CD4-positive, alpha-beta memory T cell (primary cell): ENCODE data around the gene MLLT11. TPM values are rescaled to one million over a fixed set of nuclear protein-coding genes. Genes with fewer than 3 reads are reported as not detected.

Experiments
- CTCF ChIA-PET: fragments of 350-600 bp; sonication (Branson Sonifier 250); formaldehyde crosslinking; loops from one replicate; lab custom pipeline; 2021; ENCODE audit warnings: inconsistent platforms; ENCODE audit not compliant: partially characterized antibody; lab: Charles Lee
- POLR2A ChIA-PET: fragments of 350-600 bp; sonication (Branson Sonifier 250); formaldehyde crosslinking; loops from one replicate; lab custom pipeline; 2021; ENCODE audit not compliant: partially characterized antibody; lab: Charles Lee
- DNase-seq, 5 donors: peaks; one replicate each; pipeline versions ENCODE4 v3.0.0 to v3.0.0-alpha.2; 2020 to 2022; ENCODE audit warnings: mixed read lengths in 1 of 5
- H3K27ac ChIP-seq: one replicate; pipeline ENCODE4 v1.7.0; 2013; ENCODE audit warnings: low read depth, low read length
- H3K27me3 ChIP-seq: 2 replicates; pipeline ENCODE4 v1.7.0; 2013; ENCODE audit warnings: mild to moderate bottlenecking, low read length, moderate library complexity; ENCODE audit not compliant: insufficient read depth
- H3K36me3 ChIP-seq: 2 replicates; pipeline ENCODE4 v1.7.0; 2013; ENCODE audit warnings: mild to moderate bottlenecking, low read length, moderate library complexity; ENCODE audit not compliant: insufficient read depth
- H3K4me1 ChIP-seq: 2 replicates; pipeline ENCODE4 v1.7.0; 2013; ENCODE audit warnings: mild to moderate bottlenecking, low read length, moderate library complexity; ENCODE audit not compliant: insufficient read depth
- H3K4me3 ChIP-seq, 2 donors: one replicate each; pipeline ENCODE4 v1.7.0; 2013; ENCODE audit warnings: low read length in 2 of 2, mild to moderate bottlenecking in 1 of 2
- H3K9me3 ChIP-seq, 2 donors: one replicate each; pipeline ENCODE4 v1.7.0; 2013; ENCODE audit warnings: low read length in 2 of 2, control low read depth in 1 of 2; ENCODE audit not compliant: control insufficient read depth in 1 of 2
- H3K27ac Mint-ChIP-seq, 7 donors: one replicate each; pipeline ENCODE4 v1.8.0; 2020 to 2021; ENCODE audit warnings: mixed read lengths in 7 of 7, mild to moderate bottlenecking in 6 of 7, inconsistent platforms in 3 of 7, moderate library complexity in 3 of 7
- H3K27me3 Mint-ChIP-seq, 2 donors: one replicate each; pipeline ENCODE4 v1.8.0; 2020 to 2021; ENCODE audit warnings: mixed read lengths in 2 of 2
- H3K36me3 Mint-ChIP-seq, 2 donors: one replicate each; pipeline ENCODE4 v1.8.0; 2020 to 2021; ENCODE audit warnings: mixed read lengths in 2 of 2, inconsistent platforms in 1 of 2, mild to moderate bottlenecking in 1 of 2
- H3K4me1 Mint-ChIP-seq, 4 donors: one replicate each; pipeline ENCODE4 v1.8.0; 2020 to 2021; ENCODE audit warnings: mixed read lengths in 4 of 4, mild to moderate bottlenecking in 1 of 4
- H3K4me3 Mint-ChIP-seq, 8 donors: one replicate each; pipeline ENCODE4 v1.8.0; 2020 to 2021; ENCODE audit warnings: mixed read lengths in 8 of 8, mild to moderate bottlenecking in 7 of 8, moderate library complexity in 6 of 8, inconsistent platforms in 3 of 8
- H3K9me3 Mint-ChIP-seq, 8 donors: one replicate each; pipeline ENCODE4 v1.8.0; 2020 to 2021; ENCODE audit warnings: mixed read lengths in 8 of 8, mild to moderate bottlenecking in 5 of 8, inconsistent platforms in 3 of 8, moderate library complexity in 1 of 8
- intact Hi-C: fragments of 100-400 bp; cut with micrococcal nuclease; formaldehyde crosslinking; loops from one replicate; pipeline ENCODE4 v1.15.1; 2023
- polyA plus RNA-seq, 2 donors: library from polyadenylated mRNA; unstranded; fragments of 300-500 nt; fragmentation: Illumina TruSeq; gene quantifications; one replicate each; pipeline ENCODE4 v1.2.3, GENCODE V29; 2021
- total RNA-seq, 2 experiments: library from RNA; stranded (reverse); gene quantifications; one replicate each; pipeline ENCODE4 v1.2.3, GENCODE V29; 2021

Gene MLLT11
- total and polyA plus RNA-seq, 4 experiments from 2014 or later, result 3.6 to 4.9 (median 4.2) TPM

- peaks cover 7% of the 10 kb centered on the region for H3K4me1 ChIP-seq
- ChIA-PET CTCF (interaction anchor here (1.7 to 5.5 kb wide), 7 partner anchors 14 to 131 kb away, joined by 7 to 90 read pairs (median 44); partner anchors contain the start of genes C1orf56, CDC42SE1, GABPB2 and MLLT11), POLR2A (interaction anchor here (0.7 to 14.5 kb wide), 4 partner anchors 27 to 73 kb away, joined by 3 to 218 read pairs (median 12); partner anchors contain the start of genes C1orf56, CDC42SE1, GABPB2 and MLLT11)
- H3K9me3 ChIP-seq, result no peaks in the 10 kb centered on the region
- H3K27me3 ChIP-seq, result no peaks in the 10 kb centered on the region
- Mint-ChIP-seq H3K9me3 (no peaks in the 10 kb centered on the region), H3K4me1 (peaks cover 5 to 11% (median 6%) of the 10 kb centered on the region in 4 donors), H3K4me3 (no peak overlapping the region), H3K27me3 (no peaks in the 10 kb centered on the region), H3K27ac (no peak overlapping the region), H3K36me3 (peaks cover 42 to 55% of the 10 kb centered on the region in 2 donors)
- no peak overlapping the region for H3K4me3 ChIP-seq
- H3K27ac ChIP-seq, result no peak overlapping the region
- DNase-seq, result no peak
- H3K36me3 ChIP-seq, result peaks cover 24% of the 10 kb centered on the region
- intact Hi-C loops, result no loop called here
Measured at GRCh38 chr1:151026460-151026859, 33.7 kb upstream of the MLLT11 start.

GRCh38 chr1:151032164-151032563 is 28.0 kb upstream of the MLLT11 start:
- Mint-ChIP-seq H3K36me3 (peaks cover 44 to 56% of the 10 kb centered on the region in 2 donors), H3K4me1 (peaks cover 0 to 6% (median 6%) of the 10 kb centered on the region in 4 donors), H3K9me3 (no peaks in the 10 kb centered on the region), H3K27me3 (no peaks in the 10 kb centered on the region), H3K4me3 (no peak overlapping the region), H3K27ac (no peak overlapping the region)
- no peaks in the 10 kb centered on the region for H3K27me3 ChIP-seq
- H3K4me1 ChIP-seq, result no peaks in the 10 kb centered on the region
- H3K4me3 ChIP-seq, result no peak overlapping the region
- no peaks in the 10 kb centered on the region for H3K9me3 ChIP-seq
- intact Hi-C loops, result no loop called here
- DNase-seq, result no peak
- no peak overlapping the region for H3K27ac ChIP-seq
- ChIA-PET CTCF (interaction anchor here (0.7 to 1.7 kb wide), 3 partner anchors 8 to 124 kb away, joined by 3 to 8 read pairs (median 6); partner anchors contain the start of gene TNFAIP8L2), POLR2A (interaction anchor here (0.6 to 14.5 kb wide), 2 partner anchors 21 to 99 kb away, joined by 3 to 218 read pairs; partner anchors contain the start of genes C1orf56, CDC42SE1 and MLLT11)
- peaks cover 34% of the 10 kb centered on the region for H3K36me3 ChIP-seq

DNA sequence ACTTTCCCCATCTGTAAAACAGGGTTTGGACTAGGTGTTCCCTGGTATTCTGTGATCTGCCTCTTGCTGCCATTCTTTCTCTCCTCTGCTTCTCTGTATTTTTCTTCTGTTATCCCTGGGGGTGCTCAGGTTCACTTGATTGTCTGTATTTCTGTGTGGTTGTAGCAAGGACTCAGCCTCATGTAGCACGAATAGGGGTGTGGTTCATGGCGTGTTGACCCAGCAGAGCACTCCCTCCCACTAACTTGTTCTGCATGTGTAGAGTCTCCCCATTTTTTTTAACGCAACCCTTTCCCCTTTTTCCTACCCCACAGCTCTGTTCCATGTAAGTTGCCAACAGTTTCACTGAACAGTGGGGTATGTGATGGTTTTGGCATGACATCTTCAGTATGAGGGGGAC is 25.0 kb upstream of the MLLT11 start:
- Histone ChIP-seq H3K4me1 (no peaks in the 10 kb centered on the region), H3K27me3 (no peaks in the 10 kb centered on the region), H3K36me3 (peaks cover 25% of the 10 kb centered on the region), H3K4me3 (no peak overlapping the region), H3K9me3 (no peaks in the 10 kb centered on the region), H3K27ac (no peak overlapping the region)
- ChIA-PET POLR2A (interaction anchor here (14.5 kb wide), 1 partner anchor 18 kb away, joined by 218 read pairs; the partner anchor contains the start of genes C1orf56, CDC42SE1 and MLLT11), CTCF (interaction anchor here (1.5 kb wide), 1 partner anchor 36 kb away, joined by 4 read pairs; no protein-coding TSS in a partner anchor)
- H3K9me3 Mint-ChIP-seq, result no peaks in the 10 kb centered on the region
- peaks cover 29 to 37% of the 10 kb centered on the region in 2 donors for H3K36me3 Mint-ChIP-seq
- no peaks in the 10 kb centered on the region for H3K27me3 Mint-ChIP-seq
- DNase-seq, result no peak
- intact Hi-C loops, result no loop called here
- peak overlapping the region in 5 of 7 donors; percentile 19 to 86 (median 66) for H3K27ac Mint-ChIP-seq
- no peak overlapping the region for H3K4me3 Mint-ChIP-seq
- H3K4me1 Mint-ChIP-seq, result peaks cover 0 to 8% (median 6%) of the 10 kb centered on the region in 4 donors

GRCh38 chr1:151036356-151036755 is 23.8 kb upstream of the MLLT11 start, which contains the start of gene BNIPL:
BNIPL (plus strand) TSS chr1:151036586; CDS start chr1:151036726, 140 bp downstream.
- no peak within 1 kb of the TSS for H3K27ac ChIP-seq
- Mint-ChIP-seq H3K4me1 (peaks cover 0 to 8% (median 6%) of the 10 kb centered on the region in 4 donors), H3K27ac (peak within 1 kb of the TSS in 6 of 7 donors; percentile 32 to 86 (median 72)), H3K4me3 (no peak within 1 kb of the TSS), H3K36me3 (peaks cover 24 to 27% of the 10 kb centered on the region in 2 donors), H3K9me3 (no peaks in the 10 kb centered on the region), H3K27me3 (no peaks in the 10 kb centered on the region)
- no peak for DNase-seq
- intact Hi-C loops, result no loop called here
- POLR2A ChIA-PET, result interaction anchor here (1.0 to 2.3 kb wide), 5 partner anchors 9 to 22 kb away, joined by 3 to 7 read pairs (median 6); partner anchors contain the start of genes C1orf56 and CDC42SE1
- H3K4me1 ChIP-seq, result no peaks in the 10 kb centered on the region
- H3K27me3 ChIP-seq, result no peaks in the 10 kb centered on the region
- H3K36me3 ChIP-seq, result peaks cover 18% of the 10 kb centered on the region
- no peaks in the 10 kb centered on the region for H3K9me3 ChIP-seq
- H3K4me3 ChIP-seq, result no peak within 1 kb of the TSS
- CTCF ChIA-PET, result interaction anchor here (0.7 kb wide), 1 partner anchor 10 kb away, joined by 3 read pairs; no protein-coding TSS in a partner anchor

DNA sequence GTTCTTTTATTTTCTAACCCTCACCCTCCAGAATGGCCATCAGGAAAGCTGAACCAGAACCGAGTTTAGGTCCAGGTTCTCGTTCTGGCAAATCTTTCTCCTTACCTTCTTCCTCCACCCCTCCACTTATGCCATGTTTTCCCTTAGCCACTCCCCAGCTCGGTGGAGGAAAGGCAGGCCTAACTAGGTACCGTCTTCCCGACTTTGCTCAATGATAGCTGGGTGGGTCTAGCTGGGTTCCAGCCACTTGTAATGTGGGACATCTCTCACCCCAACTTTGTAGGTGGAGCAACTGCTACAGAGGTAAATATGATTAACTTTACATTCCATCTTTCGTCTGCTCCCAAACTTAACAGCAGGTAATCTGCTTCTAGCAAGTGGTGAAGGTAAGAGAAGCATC is 23.2 kb upstream of the MLLT11 start:
- Histone ChIP-seq H3K36me3 (peaks cover 14% of the 10 kb centered on the region), H3K4me3 (no peak overlapping the region), H3K9me3 (no peaks in the 10 kb centered on the region), H3K27ac (no peak overlapping the region), H3K4me1 (no peaks in the 10 kb centered on the region), H3K27me3 (no peaks in the 10 kb centered on the region)
- POLR2A ChIA-PET, result interaction anchor here (1.0 to 2.3 kb wide), 5 partner anchors 9 to 22 kb away, joined by 3 to 7 read pairs (median 6); partner anchors contain the start of genes C1orf56 and CDC42SE1
- Mint-ChIP-seq H3K4me3 (no peak overlapping the region), H3K36me3 (peaks cover 22 to 24% of the 10 kb centered on the region in 2 donors), H3K9me3 (no peaks in the 10 kb centered on the region), H3K4me1 (peaks cover 0 to 8% (median 6%) of the 10 kb centered on the region in 4 donors), H3K27me3 (no peaks in the 10 kb centered on the region), H3K27ac (peak overlapping the region in 3 of 7 donors; percentile 19 to 72 (median 34))
- CTCF ChIA-PET, result interaction anchor here (0.7 kb wide), 1 partner anchor 10 kb away, joined by 3 read pairs; no protein-coding TSS in a partner anchor
- intact Hi-C loops, result no loop called here
- DNase-seq, result no peak

DNA sequence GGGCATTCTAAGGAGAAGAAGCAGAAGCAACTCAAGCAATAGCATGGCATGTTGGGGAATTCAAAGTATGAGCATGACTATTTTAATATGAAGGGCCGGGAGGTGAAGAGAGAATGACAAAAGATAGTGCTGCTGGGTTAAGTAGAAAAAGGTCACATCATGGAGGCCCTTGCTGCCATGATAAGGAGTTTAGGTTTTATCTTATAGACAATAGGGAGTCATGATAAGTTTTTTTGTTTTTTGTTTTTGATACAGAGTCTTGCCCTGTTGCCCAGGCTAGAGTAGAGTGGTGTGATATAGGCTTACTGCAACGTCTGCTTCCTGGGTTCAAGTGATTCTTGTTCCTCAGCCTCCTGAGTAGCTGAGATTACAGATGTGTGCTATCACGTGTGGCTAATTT is 20.7 kb upstream of the MLLT11 start:
- peaks cover 15% of the 10 kb centered on the region in 2 donors for H3K36me3 Mint-ChIP-seq
- peak overlapping the region in 1 of 7 donors; percentile 36 for H3K27ac Mint-ChIP-seq
- Histone ChIP-seq H3K4me3 (no peak overlapping the region), H3K4me1 (peaks cover 12% of the 10 kb centered on the region), H3K27ac (no peak overlapping the region), H3K9me3 (no peaks in the 10 kb centered on the region), H3K27me3 (no peaks in the 10 kb centered on the region), H3K36me3 (peaks cover 4% of the 10 kb centered on the region)
- H3K4me3 Mint-ChIP-seq, result no peak overlapping the region
- no peaks in the 10 kb centered on the region for H3K27me3 Mint-ChIP-seq
- DNase-seq, result no peak
- H3K9me3 Mint-ChIP-seq, result no peaks in the 10 kb centered on the region
- H3K4me1 Mint-ChIP-seq, result peaks cover 13 to 23% (median 16%) of the 10 kb centered on the region in 4 donors
- intact Hi-C loops, result no loop called here
- ChIA-PET POLR2A (interaction anchor here (1.5 to 2.3 kb wide), 2 partner anchors 8 to 10 kb away, joined by 7 to 8 read pairs; partner anchors contain the start of gene C1orf56), CTCF (interaction anchor here (1.5 to 2.7 kb wide), 3 partner anchors 9 to 60 kb away, joined by 3 to 7 read pairs (median 5); no protein-coding TSS in a partner anchor)

DNA sequence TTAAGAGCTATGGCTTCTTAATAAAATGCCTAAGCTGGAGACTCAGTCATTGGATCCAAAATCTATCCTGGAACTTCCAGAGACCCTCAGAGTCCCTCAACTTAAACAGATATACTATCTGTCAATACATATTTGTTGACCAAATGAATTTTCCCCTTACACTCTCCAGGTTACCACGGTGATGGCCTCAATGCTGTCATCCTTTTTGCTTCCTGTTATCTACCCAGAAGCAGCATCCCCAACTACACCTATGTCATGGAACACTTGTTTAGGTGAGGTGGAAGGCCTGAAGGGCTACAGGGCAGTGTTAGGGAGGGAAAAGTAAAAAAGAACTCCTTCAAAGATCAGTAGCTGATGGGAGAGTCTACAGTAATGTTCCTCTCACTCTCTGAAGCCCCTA is 17.0 kb upstream of the MLLT11 start:
- peak in 1 of 5 donors; percentile 22 for DNase-seq
- intact Hi-C loops, result no loop called here
- no peaks in the 10 kb centered on the region for H3K9me3 ChIP-seq
- Mint-ChIP-seq H3K27me3 (no peaks in the 10 kb centered on the region), H3K36me3 (peaks cover 2 to 4% of the 10 kb centered on the region in 2 donors), H3K4me3 (peak overlapping the region in 2 of 8 donors; percentile 13 to 46), H3K4me1 (peaks cover 19 to 40% (median 31%) of the 10 kb centered on the region in 4 donors), H3K9me3 (no peaks in the 10 kb centered on the region), H3K27ac (peak overlapping the region in 5 of 7 donors; percentile 22 to 78 (median 60))
- ChIA-PET CTCF (interaction anchor here (0.9 to 2.7 kb wide), 6 partner anchors 14 to 111 kb away, joined by 3 to 20 read pairs (median 8); partner anchors contain the start of gene CDC42SE1), POLR2A (interaction anchor here (0.7 to 10.2 kb wide), 5 partner anchors 8 to 464 kb away, joined by 3 to 325 read pairs (median 12); partner anchors contain the start of genes CDC42SE1, MCL1 and MLLT11)
- H3K4me1 ChIP-seq, result peaks cover 24% of the 10 kb centered on the region
- H3K4me3 ChIP-seq, result no peak overlapping the region
- H3K27ac ChIP-seq, result no peak overlapping the region
- no peaks in the 10 kb centered on the region for H3K27me3 ChIP-seq
- no peaks in the 10 kb centered on the region for H3K36me3 ChIP-seq
